ENCODE measurements around the gene LARGE1.

The LARGE1 gene

GRCh38 chr22:33569559-33569958 is 350.7 kb downstream of the LARGE1 start:
- no peak for TF ChIP-seq CTCF (IDR thresholded peaks at IDR 0.05)

- no peak for TF ChIP-seq CTCF (IDR thresholded peaks at IDR 0.05)
Measured at GRCh38 chr22:33569018-33569417, 351.3 kb downstream of the LARGE1 start.

- TF ChIP-seq CTCF (IDR thresholded peaks at IDR 0.05), result no peak
Measured at GRCh38 chr22:33565580-33565995, 354.7 kb downstream of the LARGE1 start.

GRCh38 chr22:33564683-33565082 is 355.6 kb downstream of the LARGE1 start:
- TF ChIP-seq CTCF (IDR thresholded peaks at IDR 0.05), result no peak

- TF ChIP-seq CTCF (IDR thresholded peaks at IDR 0.05), result no peak
Measured at GRCh38 chr22:33563220-33563964, 356.9 kb downstream of the LARGE1 start.

GRCh38 chr22:33562501-33562900 is 357.8 kb downstream of the LARGE1 start:
- no peak for TF ChIP-seq CTCF (IDR thresholded peaks at IDR 0.05)

GRCh38 chr22:33561149-33561807 is 359.0 kb downstream of the LARGE1 start:
- no peak for TF ChIP-seq CTCF (IDR thresholded peaks at IDR 0.05)
